OCI-LY3 (cell line): Measurements from ENCODE around the gene RNASE13.

Experiments used
- EZH2phosphoT487 ChIP-seq: fragments of 200-600 bp; shearing (Covaris generic); IDR thresholded peaks from 2 replicates; pipeline ENCODE4 v1.6.1; 2018; ENCODE audit warnings: antibody characterized with exemption, mixed run types, low read depth
- TF ChIP-seq, protein P1 (sequence below): fragments of 200-600, 300-600 bp; sonication (generic); IDR thresholded peaks from 2 replicates; pipeline ENCODE4 v1.5.1; 2014; ENCODE audit warnings: antibody characterized with exemption, low read length, low read depth

DNA sequence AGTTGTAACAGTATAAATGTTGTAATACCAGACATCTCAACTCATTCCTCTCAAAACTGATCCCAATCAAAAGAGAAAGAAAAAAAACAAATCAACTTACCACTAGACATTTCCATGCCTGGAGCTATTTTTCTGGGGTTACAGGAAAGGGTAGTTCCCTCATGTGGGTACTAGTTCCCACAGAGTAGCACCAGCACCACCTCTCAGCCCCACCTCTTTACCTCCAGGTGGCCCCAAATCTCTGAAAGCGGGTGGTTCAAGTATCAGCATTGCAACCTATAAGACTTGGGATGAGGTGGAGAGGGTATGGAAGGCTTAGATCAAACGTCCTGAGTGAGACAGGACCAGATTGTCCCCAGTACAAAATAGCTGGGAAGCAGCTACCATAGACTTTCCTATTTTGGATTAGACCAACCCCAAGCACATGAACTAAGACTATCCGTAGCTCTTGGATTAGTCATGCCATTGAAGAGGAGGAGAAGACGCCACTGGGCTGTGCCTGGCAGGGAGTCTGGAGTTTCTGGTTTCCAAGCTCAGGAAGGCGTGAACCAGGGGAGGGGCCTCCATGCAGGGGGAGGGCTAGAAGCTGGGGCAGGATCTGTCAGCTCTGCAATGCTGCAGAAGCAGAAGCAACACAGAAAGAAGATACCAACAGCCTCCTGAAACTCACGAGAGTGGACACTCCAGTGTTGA lies 35.8 kb downstream of the RNASE13 start, which contains the start of gene SLC39A2:
- TF ChIP-seq, protein P1, sequence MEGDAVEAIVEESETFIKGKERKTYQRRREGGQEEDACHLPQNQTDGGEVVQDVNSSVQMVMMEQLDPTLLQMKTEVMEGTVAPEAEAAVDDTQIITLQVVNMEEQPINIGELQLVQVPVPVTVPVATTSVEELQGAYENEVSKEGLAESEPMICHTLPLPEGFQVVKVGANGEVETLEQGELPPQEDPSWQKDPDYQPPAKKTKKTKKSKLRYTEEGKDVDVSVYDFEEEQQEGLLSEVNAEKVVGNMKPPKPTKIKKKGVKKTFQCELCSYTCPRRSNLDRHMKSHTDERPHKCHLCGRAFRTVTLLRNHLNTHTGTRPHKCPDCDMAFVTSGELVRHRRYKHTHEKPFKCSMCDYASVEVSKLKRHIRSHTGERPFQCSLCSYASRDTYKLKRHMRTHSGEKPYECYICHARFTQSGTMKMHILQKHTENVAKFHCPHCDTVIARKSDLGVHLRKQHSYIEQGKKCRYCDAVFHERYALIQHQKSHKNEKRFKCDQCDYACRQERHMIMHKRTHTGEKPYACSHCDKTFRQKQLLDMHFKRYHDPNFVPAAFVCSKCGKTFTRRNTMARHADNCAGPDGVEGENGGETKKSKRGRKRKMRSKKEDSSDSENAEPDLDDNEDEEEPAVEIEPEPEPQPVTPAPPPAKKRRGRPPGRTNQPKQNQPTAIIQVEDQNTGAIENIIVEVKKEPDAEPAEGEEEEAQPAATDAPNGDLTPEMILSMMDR, result no peak
- TF ChIP-seq EZH2phosphoT487, result no peak
